SK-N-SH (cell line): ENCODE measurements around the gene UBIAD1. TPM values are rescaled to one million over a fixed set of nuclear protein-coding genes. Genes with fewer than 3 reads are reported as not detected.

Experiments used
- CTCF ChIA-PET: fragments of 300-600, 350-600 bp; formaldehyde crosslinking; extraction: SDS; loops from one replicate; lab custom pipeline; 2021; lab: Yijun Ruan, JAX
- POLR2A ChIA-PET: fragments of 350-600 bp; sonication (Branson Sonifier 250); formaldehyde crosslinking; extraction: SDS; loops from one replicate; lab custom pipeline; 2020; ENCODE audit warnings: antibody characterized with exemption, inconsistent platforms; lab: Yijun Ruan, JAX
- DNase-seq: peaks from one replicate; pipeline ENCODE4 v3.0.0; 2012
- H2AFZ ChIP-seq: fragments of 200-600 bp; sonication (generic); 2 replicates; pipeline ENCODE4 v1.8.1; 2016; ENCODE audit warnings: antibody characterized with exemption, mild to moderate bottlenecking, low read depth
- H3F3A ChIP-seq: fragments of 200-600 bp; sonication (generic); replicated peaks from 2 replicates; pipeline ENCODE3; 2016; ENCODE audit warnings: antibody characterized with exemption, mild to moderate bottlenecking; ENCODE audit not compliant: insufficient read depth
- H3K27ac ChIP-seq, 2 experiments: fragments of 200-500 bp in 1 of 2; fragments of 200-600 bp in 1 of 2; sonication (Bioruptor generic) in 1 of 2; sonication (generic), shearing (Covaris generic) in 1 of 2; 2 replicates each; pipeline versions ENCODE4 v1.5.1 to v1.6.1; 2014 to 2016; ENCODE audit warnings: low read depth in 2 of 2, inconsistent platforms in 1 of 2, low read length in 1 of 2, mild to moderate bottlenecking in 1 of 2, mixed read lengths in 1 of 2
- H3K27me3 ChIP-seq: fragments of 200-600 bp; sonication (generic), shearing (Covaris generic); 2 replicates; pipeline ENCODE4 v1.6.1; 2016; ENCODE audit warnings: mixed run types; ENCODE audit not compliant: insufficient read depth
- H3K36me3 ChIP-seq, 2 experiments: fragments of 200-500 bp in 1 of 2; fragments of 200-600 bp in 1 of 2; sonication (Bioruptor generic) in 1 of 2; sonication (generic) in 1 of 2; replicated peaks in 1 of 2; 2 replicates each; pipeline versions ENCODE3 to v1.5.1; 2014 to 2016; ENCODE audit warnings: low read length in 1 of 2, mild to moderate bottlenecking in 1 of 2; ENCODE audit not compliant: insufficient read depth in 2 of 2, control insufficient read depth in 1 of 2
- H3K4me1 ChIP-seq, 2 experiments: fragments of 200-500 bp in 1 of 2; fragments of 200-600 bp in 1 of 2; sonication (Bioruptor generic) in 1 of 2; sonication (generic), shearing (Covaris generic) in 1 of 2; 2 replicates each; pipeline versions ENCODE4 v1.5.1 to v1.6.1; 2014 to 2016; ENCODE audit warnings: low read depth in 1 of 2, low read length in 1 of 2, mixed run types in 1 of 2; ENCODE audit not compliant: insufficient read depth in 2 of 2, control insufficient read depth in 1 of 2
- H3K4me2 ChIP-seq: fragments of 200-600 bp; sonication (generic), shearing (Covaris generic); 2 replicates; pipeline ENCODE4 v1.6.1; 2017; ENCODE audit warnings: mixed run types
- H3K4me3 ChIP-seq, 2 experiments: fragments of 200-500 bp in 1 of 2; fragments of 200-600 bp in 1 of 2; sonication (Bioruptor generic) in 1 of 2; sonication (generic), shearing (Covaris generic) in 1 of 2; 2 replicates each; pipeline versions ENCODE4 v1.5.1 to v1.8.1; 2014 to 2016; ENCODE audit warnings: low read depth in 2 of 2, inconsistent platforms in 1 of 2, low read length in 1 of 2, mild to moderate bottlenecking in 1 of 2, mixed read lengths in 1 of 2, moderate library complexity in 1 of 2
- H3K79me2 ChIP-seq: fragments of 200-600 bp; sonication (generic); 2 replicates; pipeline ENCODE4 v1.8.1; 2017; ENCODE audit warnings: mild to moderate bottlenecking; ENCODE audit not compliant: insufficient read depth
- H3K9ac ChIP-seq: fragments of 200-600 bp; sonication (generic); 2 replicates; pipeline ENCODE4 v1.6.1; 2017; ENCODE audit warnings: mixed run types
- H3K9me2 ChIP-seq: fragments of 200-600 bp; sonication (generic); 2 replicates; pipeline ENCODE4 v1.6.1; 2017; ENCODE audit warnings: mixed run types
- H3K9me3 ChIP-seq: fragments of 200-600 bp; sonication (generic); 2 replicates; pipeline ENCODE4 v1.6.1; 2017; ENCODE audit warnings: mixed run types, mild to moderate bottlenecking, moderate library complexity
- H4K20me1 ChIP-seq: fragments of 200-600 bp; sonication (generic); 2 replicates; pipeline ENCODE4 v1.6.1; 2017; ENCODE audit warnings: mild to moderate bottlenecking, mixed run types; ENCODE audit not compliant: insufficient read depth
- CTCF ChIP-seq: fragments of 200-600 bp; sonication (generic); IDR thresholded peaks from 2 replicates; pipeline ENCODE4 v1.6.1; 2017; ENCODE audit warnings: antibody characterized with exemption, mild to moderate bottlenecking, moderate library complexity
- FOXJ3 ChIP-seq: sonication (generic); formaldehyde crosslinking; IDR thresholded peaks from 2 replicates; pipeline ENCODE4 v1.5.1; 2020; ENCODE audit warnings: mild to moderate bottlenecking, missing genetic modification reagents
- GABPA ChIP-seq: IDR thresholded peaks from 2 replicates; pipeline ENCODE4 v1.4.0; 2012; ENCODE audit warnings: low read depth, mild to moderate bottlenecking
- IRF3 ChIP-seq: fragments of 150-350 bp; IDR thresholded peaks from 2 replicates; pipeline ENCODE4 v1.6.1; 2016; ENCODE audit warnings: mild to moderate bottlenecking, low read depth, low read length
- MAX ChIP-seq: IDR thresholded peaks from 2 replicates; pipeline ENCODE4 v1.4.0; 2012; ENCODE audit warnings: low read depth
- REST ChIP-seq: IDR thresholded peaks from 2 replicates; pipeline ENCODE4 v1.6.1; 2012; ENCODE audit warnings: mild to moderate bottlenecking, low read depth, low read length, moderate library complexity
- TAF1 ChIP-seq: IDR thresholded peaks from 2 replicates; pipeline ENCODE4 v1.6.1; 2012; ENCODE audit warnings: low read depth, mild to moderate bottlenecking, low read length, moderate library complexity, borderline replicate concordance
- USF1 ChIP-seq: IDR thresholded peaks from 2 replicates; pipeline ENCODE4 v1.4.0; 2012; ENCODE audit warnings: low read depth, borderline replicate concordance
- YY1 ChIP-seq: IDR thresholded peaks from 2 replicates; pipeline ENCODE4 v1.4.0; 2012; ENCODE audit warnings: low read depth, mild to moderate bottlenecking
- ZBTB33 ChIP-seq: IDR thresholded peaks from 2 replicates; pipeline ENCODE4 v1.4.0; 2012; ENCODE audit warnings: low read depth, borderline replicate concordance
- WGBS: methylation state at CpG from one replicate; pipeline ENCODE4 v1.1.6; 2017; ENCODE audit warnings: low lambda C conversion rate; 5-methylcytosine and 5-hydroxymethylcytosine counted together
- polyA plus RNA-seq, 3 experiments: library from polyadenylated mRNA; depleted of rRNA; stranded (reverse); fragments of >200 nt; gene quantifications; 2 replicates each; pipeline ENCODE4 v1.2.3, GENCODE V29; 2012

Gene UBIAD1
- polyA plus RNA-seq, 1 of the 3 experiments (the other 2 are of a cell fraction), result 13.7 TPM

GRCh38 chr1:11279630-11280029, 6.6 kb downstream of the UBIAD1 start:
- no peaks in the 10 kb centered on the region for H3K9me3 ChIP-seq
- H3K4me1 ChIP-seq, result peaks cover 6 to 18% of the 10 kb centered on the region in 2 experiments; a peak in 3 of 4 replicates
- peaks cover 6% of the 10 kb centered on the region for H4K20me1 ChIP-seq
- H3K79me2 ChIP-seq, result peaks cover 49% of the 10 kb centered on the region
- no peak overlapping the region for H2AFZ ChIP-seq
- DNase-seq, result no peak
- H3K9me2 ChIP-seq, result no peaks in the 10 kb centered on the region
- no peaks in the 10 kb centered on the region for H3K27me3 ChIP-seq
- ChIA-PET POLR2A (no interaction called here), CTCF (interaction anchor here (1.1 kb wide), 1 partner anchor 362 kb away, joined by 3 read pairs; no protein-coding TSS in a partner anchor)
- no peak overlapping the region for H3K4me2 ChIP-seq
- no peak for TF ChIP-seq IRF3
- TF ChIP-seq ZBTB33, result no peak
- peaks cover 0 to 11% of the 10 kb centered on the region in 2 experiments for H3K36me3 ChIP-seq
- no peak overlapping the region for H3K9ac ChIP-seq
- H3F3A ChIP-seq, result no peaks in the 10 kb centered on the region
- 100% methylated on average over 1 of the region's 1 CpG for WGBS
- H3K27ac ChIP-seq, result no peak overlapping the region
- no peak overlapping the region for H3K4me3 ChIP-seq

GRCh38 chr1:11280719-11281376, 7.8 kb downstream of the UBIAD1 start:
- Histone ChIP-seq H3K4me3 (no peak overlapping the region), H3K36me3 (peaks cover 0 to 11% of the 10 kb centered on the region in 2 experiments), H3K9me3 (no peaks in the 10 kb centered on the region), H3K27me3 (no peaks in the 10 kb centered on the region), H3K9ac (no peak overlapping the region), H3K27ac (no peak overlapping the region), H3F3A (no peaks in the 10 kb centered on the region), H3K4me2 (no peak overlapping the region), H3K4me1 (peaks cover under 1 to 11% of the 10 kb centered on the region in 2 experiments; a peak in 2 of 4 replicates), H3K9me2 (no peaks in the 10 kb centered on the region), H4K20me1 (peaks cover 6% of the 10 kb centered on the region), H2AFZ (no peak overlapping the region), H3K79me2 (peaks cover 40% of the 10 kb centered on the region)
- ChIA-PET POLR2A (no interaction called here), CTCF (interaction anchor here (0.9 to 2.3 kb wide), 4 partner anchors 41 to 383 kb away, joined by 3 to 9 read pairs (median 6); partner anchors contain the start of gene FBXO6)
- WGBS, result 94% methylated on average over 4 of the region's 4 CpGs
- TF ChIP-seq USF1, result no peak
- TF ChIP-seq REST, result no peak
- TF ChIP-seq CTCF, result no peak
- no peak for TF ChIP-seq GABPA
- no peak for TF ChIP-seq FOXJ3 (CRISPR knock-in tag)
- TF ChIP-seq YY1, result no peak
- no peak for TF ChIP-seq TAF1
- no peak for TF ChIP-seq MAX
- TF ChIP-seq ZBTB33, result no peak
- no peak for DNase-seq
